ENCODE results near the gene ZDHHC3.

The ZDHHC3 gene

GRCh38 chr3:44957986-44958385 is 18.0 kb downstream of the ZDHHC3 start:
- H2BK12ac ChIP-seq (ENCODE audit: low read length in 2 of 2): no peak overlapping the region
- no peak overlapping the region for H3K27ac ChIP-seq (ENCODE audit: low read length, poor library complexity, severe bottlenecking)
- no peaks in the 10 kb centered on the region for H3K27me3 ChIP-seq (ENCODE audit: control insufficient read depth in 1 of 2, insufficient read depth in 1 of 2, low read length in 2 of 2)
- no peak overlapping the region for H3K9ac ChIP-seq (ENCODE audit: low read length)
- H3K36me3 ChIP-seq (ENCODE audit: control insufficient read depth in 1 of 2, insufficient read depth in 2 of 2, low read depth in 1 of 2, low read length in 2 of 2): peaks cover 26 to 31% of the 10 kb centered on the region in 2 experiments
- no peak overlapping the region for H3K4me3 ChIP-seq (ENCODE audit: insufficient read depth in 1 of 2, low read depth in 1 of 2, low read length in 2 of 2)
- no peak overlapping the region for H2BK15ac ChIP-seq (ENCODE audit: low read depth, poor library complexity, severe bottlenecking)
- no peak overlapping the region for H3K23ac ChIP-seq (ENCODE audit: low read length in 2 of 2)
- no peak overlapping the region for H3K18ac ChIP-seq (ENCODE audit: low read depth in 1 of 2, low read length in 2 of 2)
- no peak overlapping the region for H4K91ac ChIP-seq (ENCODE audit: low read length)
- H3K4me2 ChIP-seq (ENCODE audit: low read length, poor library complexity, severe bottlenecking): no peak overlapping the region
- H2BK120ac ChIP-seq (ENCODE audit: low read depth, low read length): no peak overlapping the region
- no peak overlapping the region for H3K14ac ChIP-seq (ENCODE audit: low read length in 2 of 2)
- no peaks in the 10 kb centered on the region for H3K9me3 ChIP-seq (ENCODE audit: control insufficient read depth, low read length)
- peaks cover 55% of the 10 kb centered on the region for H3K79me1 ChIP-seq (replicated peaks; ENCODE audit: low read length, poor library complexity, severe bottlenecking)
- no peak for DNase-seq
- H3K4ac ChIP-seq (ENCODE audit: low read depth in 1 of 2, low read length in 2 of 2): no peak overlapping the region
- H4K8ac ChIP-seq (ENCODE audit: low read length): no peak overlapping the region
- no peak overlapping the region for H2BK5ac ChIP-seq (ENCODE audit: low read depth, low read length, poor library complexity, severe bottlenecking)
- H3K4me1 ChIP-seq (ENCODE audit: control insufficient read depth, insufficient read depth, low read depth, low read length): peaks cover 3% of the 10 kb centered on the region
- WGBS: 100% methylated on average over 4 of the region's 4 CpGs
- no peak overlapping the region for H2AK5ac ChIP-seq (ENCODE audit: low read length, severe bottlenecking)
- H2AFZ ChIP-seq (ENCODE audit: low read depth, low read length): no peak overlapping the region

- no peaks in the 10 kb centered on the region for H3K27me3 ChIP-seq (ENCODE audit: control insufficient read depth in 1 of 2, insufficient read depth in 1 of 2, low read length in 2 of 2)
- no peak overlapping the region for H2BK120ac ChIP-seq (ENCODE audit: low read depth, low read length)
- no peak overlapping the region for H3K27ac ChIP-seq (ENCODE audit: low read length, poor library complexity, severe bottlenecking)
- peaks cover 60% of the 10 kb centered on the region for H3K79me1 ChIP-seq (replicated peaks; ENCODE audit: low read length, poor library complexity, severe bottlenecking)
- H4K91ac ChIP-seq (ENCODE audit: low read length): no peak overlapping the region
- no peak overlapping the region for H3K14ac ChIP-seq (ENCODE audit: low read length in 2 of 2)
- no peak overlapping the region for H2BK12ac ChIP-seq (ENCODE audit: low read length in 2 of 2)
- no peak overlapping the region for H3K4ac ChIP-seq (ENCODE audit: low read depth in 1 of 2, low read length in 2 of 2)
- no peak overlapping the region for H3K9ac ChIP-seq (ENCODE audit: low read length)
- no peaks in the 10 kb centered on the region for H3K9me3 ChIP-seq (ENCODE audit: control insufficient read depth, low read length)
- no peak overlapping the region for H2BK5ac ChIP-seq (ENCODE audit: low read depth, low read length, poor library complexity, severe bottlenecking)
- no peak overlapping the region for H3K4me2 ChIP-seq (ENCODE audit: low read length, poor library complexity, severe bottlenecking)
- H3K18ac ChIP-seq (ENCODE audit: low read depth in 1 of 2, low read length in 2 of 2): no peak overlapping the region
- H3K23ac ChIP-seq (ENCODE audit: low read length in 2 of 2): no peak overlapping the region
- peaks cover 26 to 35% of the 10 kb centered on the region in 2 experiments for H3K36me3 ChIP-seq (ENCODE audit: control insufficient read depth in 1 of 2, insufficient read depth in 2 of 2, low read depth in 1 of 2, low read length in 2 of 2)
- no peak for DNase-seq
- no peak overlapping the region for H2AFZ ChIP-seq (ENCODE audit: low read depth, low read length)
- peak overlapping the region; percentile 38 for H4K8ac ChIP-seq (ENCODE audit: low read length)
- H2BK15ac ChIP-seq (ENCODE audit: low read depth, poor library complexity, severe bottlenecking): no peak overlapping the region
- WGBS: 100% methylated on average over 1 of the region's 1 CpG
- no peak overlapping the region for H3K4me3 ChIP-seq (ENCODE audit: insufficient read depth in 1 of 2, low read depth in 1 of 2, low read length in 2 of 2)
- peaks cover 3% of the 10 kb centered on the region for H3K4me1 ChIP-seq (ENCODE audit: control insufficient read depth, insufficient read depth, low read depth, low read length)
- H2AK5ac ChIP-seq (ENCODE audit: low read length, severe bottlenecking): no peak overlapping the region
Observed at GRCh38 chr3:44955917-44956316, 20.1 kb downstream of the ZDHHC3 start.

GRCh38 chr3:44954962-44955361 is 21.0 kb downstream of the ZDHHC3 start:
- 23% methylated on average over 3 of the region's 3 CpGs for WGBS
- no peak overlapping the region for H3K27ac ChIP-seq (ENCODE audit: low read length, poor library complexity, severe bottlenecking)

GRCh38 chr3:44954304-44954703 is 21.7 kb downstream of the ZDHHC3 start:
- DNase-seq: no peak
- WGBS: 100% methylated on average over 2 of the region's 5 CpGs
- no peaks in the 10 kb centered on the region for H3K27me3 ChIP-seq (ENCODE audit: control insufficient read depth in 1 of 2, insufficient read depth in 1 of 2, low read length in 2 of 2)
- no peak overlapping the region for H2AFZ ChIP-seq (ENCODE audit: low read depth, low read length)
- H4K91ac ChIP-seq (ENCODE audit: low read length): no peak overlapping the region
- no peak overlapping the region for H3K9ac ChIP-seq (ENCODE audit: low read length)
- no peak overlapping the region for H3K14ac ChIP-seq (ENCODE audit: low read length in 2 of 2)
- H3K18ac ChIP-seq (ENCODE audit: low read depth in 1 of 2, low read length in 2 of 2): no peak overlapping the region
- no peak overlapping the region for H3K27ac ChIP-seq (ENCODE audit: low read length, poor library complexity, severe bottlenecking)
- peaks cover 59% of the 10 kb centered on the region for H3K79me1 ChIP-seq (replicated peaks; ENCODE audit: low read length, poor library complexity, severe bottlenecking)
- no peak overlapping the region for H3K23ac ChIP-seq (ENCODE audit: low read length in 2 of 2)
- no peak overlapping the region for H3K4ac ChIP-seq (ENCODE audit: low read depth in 1 of 2, low read length in 2 of 2)
- H3K4me2 ChIP-seq (ENCODE audit: low read length, poor library complexity, severe bottlenecking): no peak overlapping the region
- H3K4me3 ChIP-seq (ENCODE audit: insufficient read depth in 1 of 2, low read depth in 1 of 2, low read length in 2 of 2): no peak overlapping the region
- peaks cover 3% of the 10 kb centered on the region for H3K4me1 ChIP-seq (ENCODE audit: control insufficient read depth, insufficient read depth, low read depth, low read length)
- H2BK12ac ChIP-seq (ENCODE audit: low read length in 2 of 2): no peak overlapping the region
- H3K36me3 ChIP-seq (ENCODE audit: control insufficient read depth in 1 of 2, insufficient read depth in 2 of 2, low read depth in 1 of 2, low read length in 2 of 2): peaks cover 29 to 35% of the 10 kb centered on the region in 2 experiments
- no peaks in the 10 kb centered on the region for H3K9me3 ChIP-seq (ENCODE audit: control insufficient read depth, low read length)
- H2AK5ac ChIP-seq (ENCODE audit: low read length, severe bottlenecking): no peak overlapping the region
- H2BK120ac ChIP-seq (ENCODE audit: low read depth, low read length): no peak overlapping the region
- no peak overlapping the region for H2BK5ac ChIP-seq (ENCODE audit: low read depth, low read length, poor library complexity, severe bottlenecking)
- no peak overlapping the region for H2BK15ac ChIP-seq (ENCODE audit: low read depth, poor library complexity, severe bottlenecking)
- no peak overlapping the region for H4K8ac ChIP-seq (ENCODE audit: low read length)

More at GRCh38 chr3:44954962-44955361, 21.0 kb downstream of the ZDHHC3 start:
- H3K4me1 ChIP-seq (ENCODE audit: control insufficient read depth, insufficient read depth, low read depth, low read length): peaks cover 3% of the 10 kb centered on the region
- no peak overlapping the region for H3K4me3 ChIP-seq (ENCODE audit: insufficient read depth in 1 of 2, low read depth in 1 of 2, low read length in 2 of 2)
- H2AFZ ChIP-seq (ENCODE audit: low read depth, low read length): no peak overlapping the region
- no peak overlapping the region for H4K91ac ChIP-seq (ENCODE audit: low read length)
- no peak overlapping the region for H2BK120ac ChIP-seq (ENCODE audit: low read depth, low read length)
- no peak overlapping the region for H3K4ac ChIP-seq (ENCODE audit: low read depth in 1 of 2, low read length in 2 of 2)
- H3K14ac ChIP-seq (ENCODE audit: low read length in 2 of 2): no peak overlapping the region
- H2BK5ac ChIP-seq (ENCODE audit: low read depth, low read length, poor library complexity, severe bottlenecking): no peak overlapping the region
- H3K79me1 ChIP-seq (replicated peaks; ENCODE audit: low read length, poor library complexity, severe bottlenecking): peaks cover 58% of the 10 kb centered on the region
- H3K18ac ChIP-seq (ENCODE audit: low read depth in 1 of 2, low read length in 2 of 2): no peak overlapping the region
- H2AK5ac ChIP-seq (ENCODE audit: low read length, severe bottlenecking): no peak overlapping the region
- DNase-seq: peak; percentile 78
- H2BK12ac ChIP-seq (ENCODE audit: low read length in 2 of 2): no peak overlapping the region
- H4K8ac ChIP-seq (ENCODE audit: low read length): no peak overlapping the region
- no peak overlapping the region for H2BK15ac ChIP-seq (ENCODE audit: low read depth, poor library complexity, severe bottlenecking)
- H3K23ac ChIP-seq (ENCODE audit: low read length in 2 of 2): no peak overlapping the region
- no peaks in the 10 kb centered on the region for H3K9me3 ChIP-seq (ENCODE audit: control insufficient read depth, low read length)
- no peaks in the 10 kb centered on the region for H3K27me3 ChIP-seq (ENCODE audit: control insufficient read depth in 1 of 2, insufficient read depth in 1 of 2, low read length in 2 of 2)
- H3K36me3 ChIP-seq (ENCODE audit: control insufficient read depth in 1 of 2, insufficient read depth in 2 of 2, low read depth in 1 of 2, low read length in 2 of 2): peaks cover 26 to 35% of the 10 kb centered on the region in 2 experiments
- no peak overlapping the region for H3K4me2 ChIP-seq (ENCODE audit: low read length, poor library complexity, severe bottlenecking)
- no peak overlapping the region for H3K9ac ChIP-seq (ENCODE audit: low read length)

All from mesenchymal stem cell (in vitro differentiated cells and primary cell).